ENCODE measurements around the gene NLRP1. TPM values are rescaled to one million over a fixed set of nuclear protein-coding genes. Genes with fewer than 3 reads are reported as not detected.

The NLRP1 gene
- total and polyA plus RNA-seq, 7 donors, result 2.7 to 5.7 (median 3.4) TPM

DNA sequence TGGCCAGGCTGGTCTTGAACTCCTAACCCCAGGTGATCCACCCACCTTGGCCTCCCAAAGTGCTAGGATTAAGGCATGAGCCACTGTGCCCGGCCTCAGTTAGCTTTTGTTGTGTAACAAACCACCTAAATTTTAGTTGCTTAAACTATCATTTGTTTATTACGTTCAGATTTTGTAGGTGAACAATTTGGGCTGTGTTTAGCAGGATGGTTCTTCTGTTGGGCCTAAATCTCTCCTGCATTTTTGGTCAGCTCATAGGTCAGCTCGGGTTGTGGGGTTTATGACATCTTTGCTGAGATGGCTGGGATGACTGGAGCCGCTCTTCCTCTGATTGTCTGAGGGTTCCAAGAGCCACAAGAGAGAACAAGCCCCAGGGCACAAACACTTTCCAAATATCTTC, 21.1 kb upstream of the NLRP1 start:
- no peaks in the 10 kb centered on the region for H3K36me3 ChIP-seq (ENCODE audit: insufficient read depth in 1 of 2, low read depth in 1 of 2)
- no peak overlapping the region for H3K27ac ChIP-seq
- H3K27me3 ChIP-seq (ENCODE audit: insufficient read depth in 3 of 3, low read length in 2 of 3), result peaks cover 0 to 31% (median 2%) of the 10 kb centered on the region in 3 donors
- TF ChIP-seq, protein P1, sequence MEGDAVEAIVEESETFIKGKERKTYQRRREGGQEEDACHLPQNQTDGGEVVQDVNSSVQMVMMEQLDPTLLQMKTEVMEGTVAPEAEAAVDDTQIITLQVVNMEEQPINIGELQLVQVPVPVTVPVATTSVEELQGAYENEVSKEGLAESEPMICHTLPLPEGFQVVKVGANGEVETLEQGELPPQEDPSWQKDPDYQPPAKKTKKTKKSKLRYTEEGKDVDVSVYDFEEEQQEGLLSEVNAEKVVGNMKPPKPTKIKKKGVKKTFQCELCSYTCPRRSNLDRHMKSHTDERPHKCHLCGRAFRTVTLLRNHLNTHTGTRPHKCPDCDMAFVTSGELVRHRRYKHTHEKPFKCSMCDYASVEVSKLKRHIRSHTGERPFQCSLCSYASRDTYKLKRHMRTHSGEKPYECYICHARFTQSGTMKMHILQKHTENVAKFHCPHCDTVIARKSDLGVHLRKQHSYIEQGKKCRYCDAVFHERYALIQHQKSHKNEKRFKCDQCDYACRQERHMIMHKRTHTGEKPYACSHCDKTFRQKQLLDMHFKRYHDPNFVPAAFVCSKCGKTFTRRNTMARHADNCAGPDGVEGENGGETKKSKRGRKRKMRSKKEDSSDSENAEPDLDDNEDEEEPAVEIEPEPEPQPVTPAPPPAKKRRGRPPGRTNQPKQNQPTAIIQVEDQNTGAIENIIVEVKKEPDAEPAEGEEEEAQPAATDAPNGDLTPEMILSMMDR (IDR thresholded peaks at IDR 0.05), result no peak
- intact Hi-C loops (cut with DNase I), result no loop called here
- H3K4me3 ChIP-seq, result no peak overlapping the region
- WGBS, 3 donors, result 50 to 67% (median 65%) methylated on average over 3 to 4 of the region's 4 CpGs
- no peaks in the 10 kb centered on the region for H3K9me3 ChIP-seq
- ATAC-seq (no peak), DNase-seq (no peak)
- H3K4me1 ChIP-seq, result no peaks in the 10 kb centered on the region

DNA sequence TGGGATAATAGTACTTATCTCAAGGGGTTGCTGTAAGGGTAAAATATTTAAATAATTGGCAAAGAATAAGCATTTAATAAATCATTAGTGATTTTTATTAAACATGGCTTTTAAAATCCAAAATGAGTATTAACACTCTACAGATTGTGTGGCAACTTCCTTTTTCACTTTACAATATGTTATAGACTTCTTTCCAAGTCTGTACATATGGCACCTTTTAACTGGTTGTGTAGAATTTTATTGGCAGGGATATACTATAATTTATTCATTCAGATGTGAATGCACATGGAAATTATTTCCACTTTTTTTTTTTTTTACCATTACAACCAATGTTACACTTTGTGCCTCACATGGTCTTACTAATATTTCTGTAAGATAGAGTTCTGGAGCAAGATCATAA, 15.7 kb upstream of the NLRP1 start:
- intact Hi-C loops (cut with DNase I), result no loop called here
- H3K27ac ChIP-seq, result no peak overlapping the region
- H3K27me3 ChIP-seq (ENCODE audit: insufficient read depth in 3 of 3, low read length in 2 of 3), result peaks cover 0 to 63% (median 4%) of the 10 kb centered on the region in 3 donors
- ATAC-seq (no peak), DNase-seq (no peak)
- H3K4me1 ChIP-seq, result no peaks in the 10 kb centered on the region
- TF ChIP-seq, protein P1 (IDR thresholded peaks at IDR 0.05), result no peak
- no peaks in the 10 kb centered on the region for H3K9me3 ChIP-seq
- H3K36me3 ChIP-seq (ENCODE audit: insufficient read depth in 1 of 2, low read depth in 1 of 2), result no peaks in the 10 kb centered on the region
- H3K4me3 ChIP-seq, result no peak overlapping the region

DNA sequence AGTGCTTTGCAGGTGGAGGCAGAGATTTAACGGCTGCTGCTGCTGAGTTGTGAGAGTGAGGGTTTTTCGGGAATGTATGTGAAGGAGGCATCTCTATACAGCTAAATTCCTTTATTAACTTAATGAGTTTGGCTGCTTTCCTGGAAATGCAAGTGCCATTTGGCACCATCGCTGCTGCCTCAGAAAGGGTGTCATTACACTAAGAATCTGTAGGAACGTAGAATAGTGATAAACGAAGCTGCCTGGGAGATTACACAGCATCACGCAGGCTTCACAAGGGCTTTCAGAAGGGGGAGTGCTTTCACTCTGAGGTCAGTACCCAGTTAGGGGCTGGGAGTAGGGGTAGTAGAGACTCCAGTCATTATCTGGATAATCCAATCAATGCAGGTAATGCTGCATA, 14.1 kb upstream of the NLRP1 start:
- no peaks in the 10 kb centered on the region for H3K36me3 ChIP-seq (ENCODE audit: insufficient read depth in 1 of 2, low read depth in 1 of 2)
- intact Hi-C loops (cut with DNase I), result loop anchor here in 1 of 2 donors (10.0 kb wide), 1 partner anchor 446 kb away; no protein-coding TSS in a partner anchor
- H3K27ac ChIP-seq, result no peak overlapping the region
- H3K4me1 ChIP-seq, result no peaks in the 10 kb centered on the region
- ATAC-seq (no peak), DNase-seq (no peak)
- no peak overlapping the region for H3K4me3 ChIP-seq
- no peaks in the 10 kb centered on the region for H3K9me3 ChIP-seq
- peaks cover 0 to 70% (median 4%) of the 10 kb centered on the region in 3 donors for H3K27me3 ChIP-seq (ENCODE audit: insufficient read depth in 3 of 3, low read length in 2 of 3)
- TF ChIP-seq, protein P1 (IDR thresholded peaks at IDR 0.05), result no peak
- 36 to 55% (median 53%) methylated on average over 6 of the region's 6 CpGs for WGBS, 3 donors

DNA sequence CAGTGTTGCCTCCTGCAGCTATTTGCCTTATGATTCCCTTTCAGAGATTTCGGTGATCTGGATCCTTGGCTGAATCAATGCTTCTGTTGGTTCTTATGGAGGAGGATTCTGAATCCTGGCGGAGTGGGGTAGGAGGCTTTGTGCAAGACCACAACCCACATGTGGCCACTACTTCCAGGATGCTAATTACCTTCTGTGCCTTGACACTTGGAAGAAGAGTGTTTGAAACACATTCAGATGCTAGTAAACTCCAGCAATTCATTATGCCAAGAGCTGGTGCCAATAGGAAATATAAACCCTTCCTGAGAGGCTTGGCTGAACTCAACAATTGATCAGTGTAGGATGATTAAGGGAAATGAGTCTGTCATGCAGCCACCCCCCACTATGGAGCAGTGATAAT, 12.1 kb upstream of the NLRP1 start:
- no peak overlapping the region for H3K4me3 ChIP-seq
- no peak overlapping the region for H3K27ac ChIP-seq
- TF ChIP-seq, protein P1 (IDR thresholded peaks at IDR 0.05), result no peak
- no peak for DNase-seq
- WGBS, 3 donors, result 59 to 70% (median 62%) methylated on average over 2 of the region's 2 CpGs
- intact Hi-C loops (cut with DNase I), result loop anchor here in 1 of 2 donors (10.0 kb wide), 1 partner anchor 448 kb away; no protein-coding TSS in a partner anchor
- no peaks in the 10 kb centered on the region for H3K4me1 ChIP-seq
- H3K9me3 ChIP-seq, result no peaks in the 10 kb centered on the region
- no peaks in the 10 kb centered on the region for H3K36me3 ChIP-seq (ENCODE audit: insufficient read depth in 1 of 2, low read depth in 1 of 2)
- ATAC-seq, result no peak
- peaks cover 0 to 60% (median 4%) of the 10 kb centered on the region in 3 donors for H3K27me3 ChIP-seq (ENCODE audit: insufficient read depth in 3 of 3, low read length in 2 of 3)

DNA sequence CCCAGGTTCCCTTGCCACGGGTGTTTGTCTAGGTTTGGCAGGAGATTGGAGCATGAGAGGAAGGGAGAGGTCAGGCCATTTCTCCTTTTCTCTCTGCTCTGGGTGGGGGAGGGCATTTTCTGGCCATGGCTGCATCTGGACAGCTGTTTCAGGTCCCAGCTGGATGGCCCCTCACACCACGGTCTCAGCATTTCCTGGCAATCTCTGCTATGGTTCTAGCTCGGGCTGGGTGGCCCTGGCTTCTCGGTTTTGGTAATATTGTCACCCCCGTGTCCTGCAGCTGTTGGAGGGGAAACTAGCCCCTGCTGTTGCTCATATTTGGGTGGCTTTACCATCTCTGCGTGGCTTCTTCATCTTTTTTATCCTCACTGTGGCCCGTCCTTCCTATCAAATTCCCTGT, 11.5 kb upstream of the NLRP1 start:
- WGBS, 3 donors, result 13 to 22% (median 15%) methylated on average over 7 of the region's 7 CpGs
- ATAC-seq (no peak), DNase-seq (no peak)
- Histone ChIP-seq H3K4me3 (no peak overlapping the region), H3K9me3 (no peaks in the 10 kb centered on the region), H3K36me3 (ENCODE audit: insufficient read depth in 1 of 2, low read depth in 1 of 2) (no peaks in the 10 kb centered on the region), H3K27me3 (ENCODE audit: insufficient read depth in 3 of 3, low read length in 2 of 3) (peaks cover 0 to 55% (median 4%) of the 10 kb centered on the region in 3 donors), H3K4me1 (no peaks in the 10 kb centered on the region), H3K27ac (no peak overlapping the region)
- TF ChIP-seq, protein P1 (IDR thresholded peaks at IDR 0.05), result no peak
- intact Hi-C loops (cut with DNase I), result loop anchor here in 1 of 2 donors (10.0 kb wide), 1 partner anchor 449 kb away; no protein-coding TSS in a partner anchor

All from psoas muscle (tissue), 8 donors.